Dendritic cell treated with granulocyte-macrophage colony-stimulating factor and Interleukin-4, amounts not matched to agents 40 ng/mL and 50 ng/mL, for 4 days (primary cell): ENCODE results near the gene SPSB3.

Experiments used
- H3K27ac Mint-ChIP-seq: one replicate; pipeline ENCODE4 v1.8.0; 2022; ENCODE audit warnings: mild to moderate bottlenecking, mixed read lengths
- H3K27me3 Mint-ChIP-seq: one replicate; pipeline ENCODE4 v1.8.0; 2022; ENCODE audit warnings: mild to moderate bottlenecking, mixed read lengths
- H3K36me3 Mint-ChIP-seq: one replicate; pipeline ENCODE4 v1.8.0; 2022; ENCODE audit warnings: low read depth, mixed read lengths
- H3K4me1 Mint-ChIP-seq: one replicate; pipeline ENCODE4 v1.8.0; 2022; ENCODE audit warnings: low read depth, mixed read lengths
- H3K4me3 Mint-ChIP-seq: one replicate; pipeline ENCODE4 v1.8.0; 2022; ENCODE audit warnings: mild to moderate bottlenecking, moderate library complexity, mixed read lengths
- H3K9me3 Mint-ChIP-seq: one replicate; pipeline ENCODE4 v1.8.0; 2022; ENCODE audit warnings: mixed read lengths
- intact Hi-C: fragments of 100-400 bp; cut with micrococcal nuclease; formaldehyde crosslinking; loops from one replicate; pipeline ENCODE4 v1.15.0; 2022

Gene SPSB3

DNA sequence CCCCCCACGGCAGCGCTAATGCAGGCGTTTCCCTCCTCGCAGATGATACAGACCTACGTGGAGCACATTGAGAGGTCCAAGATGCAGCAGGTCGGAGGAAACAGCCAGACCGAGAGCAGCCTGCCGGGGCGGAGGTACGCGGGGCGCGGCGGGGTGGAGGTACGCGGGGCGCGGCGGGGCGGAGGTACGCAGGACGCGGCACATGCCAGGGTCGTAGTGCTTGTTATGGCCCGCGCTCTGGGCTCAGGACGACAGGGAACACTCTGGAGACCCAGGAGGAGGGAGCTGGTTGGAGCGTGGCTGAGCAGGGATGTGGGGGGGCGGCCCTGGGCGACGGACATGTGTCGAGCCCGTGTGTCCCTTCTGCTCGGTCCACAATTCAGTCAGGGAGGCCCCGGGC is 52.9 kb downstream of the SPSB3 start:
- H3K36me3 Mint-ChIP-seq = peaks cover 58% of the 10 kb centered on the region
- H3K4me1 Mint-ChIP-seq = peaks cover 12% of the 10 kb centered on the region
- H3K9me3 Mint-ChIP-seq = no peaks in the 10 kb centered on the region
- no peaks in the 10 kb centered on the region for H3K27me3 Mint-ChIP-seq
- intact Hi-C loops = no loop called here
- no peak overlapping the region for H3K27ac Mint-ChIP-seq
- no peak overlapping the region for H3K4me3 Mint-ChIP-seq

DNA sequence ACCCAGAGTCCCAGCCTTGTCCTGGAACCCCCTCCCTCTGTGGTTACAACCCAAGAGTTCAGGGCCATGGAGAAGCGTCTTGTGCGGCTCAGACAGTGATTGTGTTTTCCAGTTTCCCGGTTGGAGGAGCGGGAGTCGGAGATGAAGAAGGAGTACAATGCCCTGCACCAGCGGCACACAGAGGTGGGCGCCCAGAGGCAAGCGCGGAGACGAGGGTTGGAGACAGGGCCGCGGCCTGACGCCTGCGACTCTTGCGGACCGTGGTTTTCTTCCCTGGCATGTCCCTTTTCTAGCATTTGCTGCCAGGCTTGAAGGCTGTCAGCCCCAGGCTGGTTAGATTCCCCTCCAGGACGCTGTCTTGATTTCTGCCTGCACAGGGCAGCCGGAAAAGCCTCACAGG is 53.3 kb downstream of the SPSB3 start:
- Mint-ChIP-seq H3K4me1 (peaks cover 12% of the 10 kb centered on the region), H3K9me3 (no peaks in the 10 kb centered on the region), H3K4me3 (no peak overlapping the region), H3K27ac (no peak overlapping the region), H3K36me3 (peaks cover 61% of the 10 kb centered on the region), H3K27me3 (no peaks in the 10 kb centered on the region)
- intact Hi-C loops = no loop called here

- intact Hi-C loops = no loop called here
- Mint-ChIP-seq H3K9me3 (no peaks in the 10 kb centered on the region), H3K27me3 (no peaks in the 10 kb centered on the region), H3K4me3 (no peak overlapping the region), H3K4me1 (peaks cover 21% of the 10 kb centered on the region), H3K36me3 (peaks cover 61% of the 10 kb centered on the region), H3K27ac (no peak overlapping the region)
Measured at GRCh38 chr16:1727651-1728624, 54.4 kb downstream of the SPSB3 start.
